Neural cell (in vitro differentiated cells): ENCODE results near the gene ICA1L. TPM values are rescaled to one million over a fixed set of nuclear protein-coding genes. Genes with fewer than 3 reads are reported as not detected.

Source experiments
- H2AFZ ChIP-seq: fragments of 200-600, 300-800 bp; sonication (generic), shearing (Covaris generic); 2 replicates; pipeline ENCODE4 v1.6.0; 2014; ENCODE audit warnings: low read depth, mild to moderate bottlenecking, antibody characterized with exemption, low read length, moderate library complexity
- H3F3A ChIP-seq: fragments of 200-600 bp; shearing (Covaris generic); 2 replicates; pipeline ENCODE4 v1.6.1; 2016; ENCODE audit warnings: mild to moderate bottlenecking, moderate library complexity, mixed read lengths, antibody characterized with exemption, low read length; ENCODE audit not compliant: insufficient read depth, poor library complexity, severe bottlenecking
- H3K27ac ChIP-seq: fragments of 200-600, 300-800 bp; sonication (generic), shearing (Covaris generic); 2 replicates; pipeline ENCODE4 v1.5.1; 2014; ENCODE audit warnings: mild to moderate bottlenecking, low read length, moderate library complexity
- H3K27me3 ChIP-seq: fragments of 300-800, 200-600 bp; sonication (generic), shearing (Covaris generic); 2 replicates; pipeline ENCODE4 v1.6.0; 2014; ENCODE audit warnings: mild to moderate bottlenecking, low read depth, low read length, moderate library complexity; ENCODE audit not compliant: insufficient read depth
- H3K36me3 ChIP-seq: fragments of 300-800, 200-600 bp; sonication (generic), shearing (Covaris generic); 2 replicates; pipeline ENCODE4 v1.5.1; 2014; ENCODE audit warnings: mild to moderate bottlenecking, antibody characterized with exemption, low read length, moderate library complexity; ENCODE audit not compliant: insufficient read depth
- H3K4me2 ChIP-seq: fragments of 300-800, 200-600 bp; sonication (generic), shearing (Covaris generic); 2 replicates; pipeline ENCODE4 v1.6.0; 2014; ENCODE audit warnings: mild to moderate bottlenecking, low read length
- H3K4me3 ChIP-seq: fragments of 300-800, 200-600 bp; sonication (generic), shearing (Covaris generic); 2 replicates; pipeline ENCODE4 v1.5.1; 2014; ENCODE audit warnings: mild to moderate bottlenecking, low read length, moderate library complexity
- H3K79me2 ChIP-seq: fragments of 200-600 bp; shearing (Covaris generic); replicated peaks from 2 replicates; pipeline ENCODE4 v1.6.0; 2014; ENCODE audit warnings: mild to moderate bottlenecking, low read length, moderate library complexity; ENCODE audit not compliant: insufficient read depth
- H3K9ac ChIP-seq: fragments of 300-800, 200-600 bp; sonication (generic), shearing (Covaris generic); 2 replicates; pipeline ENCODE4 v1.6.1; 2016; ENCODE audit warnings: mild to moderate bottlenecking, low read length, mixed read lengths
- H3K9me2 ChIP-seq: fragments of 200-600 bp; shearing (Covaris generic); 2 replicates; pipeline ENCODE4 v1.6.1; 2016; ENCODE audit warnings: mild to moderate bottlenecking, low read length, mixed read lengths; ENCODE audit not compliant: insufficient read depth
- H3K9me3 ChIP-seq: fragments of 200-600, 300-800 bp; sonication (generic), shearing (Covaris generic); 2 replicates; pipeline ENCODE4 v1.6.1; 2016; ENCODE audit warnings: mild to moderate bottlenecking, mixed run types, low read length, moderate library complexity, mixed read lengths
- H4K20me1 ChIP-seq: fragments of 200-600 bp; shearing (Covaris generic); 2 replicates; pipeline ENCODE4 v1.6.1; 2016; ENCODE audit warnings: mild to moderate bottlenecking, mixed run types; ENCODE audit not compliant: insufficient read depth
- CTCF ChIP-seq: fragments of 450-650 bp; IDR thresholded peaks from 2 replicates; pipeline ENCODE4 v1.5.1; 2014; ENCODE audit warnings: antibody characterized with exemption, mild to moderate bottlenecking, moderate library complexity; ENCODE audit not compliant: poor library complexity, severe bottlenecking
- EP300 ChIP-seq: fragments of 450-650 bp; conservative IDR thresholded peaks from 2 replicates; pipeline ENCODE4 v1.6.1; 2014; ENCODE audit warnings: antibody characterized with exemption, mild to moderate bottlenecking, moderate library complexity; ENCODE audit not compliant: poor library complexity, severe bottlenecking
- EZH2 ChIP-seq: fragments of 200-600, 300-800 bp; shearing (Covaris generic), sonication (generic); IDR thresholded peaks from 2 replicates; pipeline ENCODE4 v1.6.1; 2014; ENCODE audit warnings: antibody characterized with exemption, low read length, borderline replicate concordance, mild to moderate bottlenecking; ENCODE audit not compliant: insufficient read depth, poor library complexity, severe bottlenecking
- MXI1 ChIP-seq: fragments of 450-650 bp; conservative IDR thresholded peaks from 2 replicates; pipeline ENCODE4 v1.6.1; 2014; ENCODE audit warnings: antibody characterized with exemption, mild to moderate bottlenecking; ENCODE audit not compliant: poor library complexity, severe bottlenecking
- POLR2AphosphoS5 ChIP-seq: IDR thresholded peaks from 2 replicates; pipeline ENCODE4 v1.6.1; 2012
- RAD21 ChIP-seq: fragments of 450-650 bp; conservative IDR thresholded peaks from 2 replicates; pipeline ENCODE4 v1.6.1; 2014; ENCODE audit warnings: antibody characterized with exemption, mild to moderate bottlenecking, moderate library complexity
- REST ChIP-seq: IDR thresholded peaks from 2 replicates; pipeline ENCODE4 v1.6.1; 2012; ENCODE audit warnings: borderline replicate concordance
- SMC3 ChIP-seq: fragments of 450-650 bp; conservative IDR thresholded peaks from 2 replicates; pipeline ENCODE4 v1.6.1; 2014; ENCODE audit warnings: antibody characterized with exemption, mild to moderate bottlenecking, moderate library complexity; ENCODE audit not compliant: poor library complexity
- TAF1 ChIP-seq: IDR thresholded peaks from 2 replicates; pipeline ENCODE4 v1.6.1; 2012; ENCODE audit warnings: low read depth
- polyA plus RNA-seq: library from polyadenylated mRNA; depleted of rRNA; stranded (reverse); fragments of >200 nt; gene quantifications from 2 replicates; pipeline ENCODE4 v1.2.3, GENCODE V29; 2014

The ICA1L gene
- polyA plus RNA-seq, 1 donor from 2014 or later: 61.4 TPM

GRCh38 chr2:202763916-202764315 lies 107.7 kb downstream of the ICA1L start:
- Histone ChIP-seq H3K4me3 (no peak overlapping the region), H3K9me2 (no peaks in the 10 kb centered on the region), H3F3A (no peaks in the 10 kb centered on the region), H3K79me2 (no peaks in the 10 kb centered on the region), H3K9ac (no peak overlapping the region), H2AFZ (no peak overlapping the region), H3K4me2 (no peak overlapping the region), H3K27ac (no peak overlapping the region), H4K20me1 (no peaks in the 10 kb centered on the region), H3K36me3 (no peaks in the 10 kb centered on the region), H3K27me3 (no peaks in the 10 kb centered on the region), H3K9me3 (no peaks in the 10 kb centered on the region)
- no peak for TF ChIP-seq RAD21
- no peak for TF ChIP-seq SMC3
- no peak for TF ChIP-seq CTCF
- TF ChIP-seq REST: no peak
- no peak for TF ChIP-seq POLR2AphosphoS5
- no peak for TF ChIP-seq MXI1
- TF ChIP-seq EZH2: no peak

- H3K9ac ChIP-seq: no peak overlapping the region
- H3K9me3 ChIP-seq: no peaks in the 10 kb centered on the region
- no peak overlapping the region for H3K4me2 ChIP-seq
- no peak overlapping the region for H3K27ac ChIP-seq
- H2AFZ ChIP-seq: no peak overlapping the region
- no peak for TF ChIP-seq EP300
- no peak for TF ChIP-seq TAF1
- no peak for TF ChIP-seq RAD21
- no peak for TF ChIP-seq SMC3
- TF ChIP-seq MXI1: no peak
- TF ChIP-seq POLR2AphosphoS5: no peak
- TF ChIP-seq EZH2: no peak
- TF ChIP-seq CTCF: no peak
- no peak for TF ChIP-seq REST
- H3K79me2 ChIP-seq: no peaks in the 10 kb centered on the region
- H4K20me1 ChIP-seq: no peaks in the 10 kb centered on the region
- no peaks in the 10 kb centered on the region for H3F3A ChIP-seq
- H3K4me3 ChIP-seq: no peak overlapping the region
- no peaks in the 10 kb centered on the region for H3K9me2 ChIP-seq
- no peaks in the 10 kb centered on the region for H3K27me3 ChIP-seq
- H3K36me3 ChIP-seq: peaks cover 7% of the 10 kb centered on the region
Observed at GRCh38 chr2:202762556-202762955, 109.0 kb downstream of the ICA1L start.
